H1 (cell line): ENCODE results near the gene SLC25A21. TPM values are rescaled to one million over a fixed set of nuclear protein-coding genes. Genes with fewer than 3 reads are reported as not detected.

ENCODE experiments used
- EZH2 ChIP-seq: fragments of 200-600 bp; sonication (generic); IDR thresholded peaks from 2 replicates; pipeline ENCODE4 v1.7.1; 2012; ENCODE audit warnings: low read depth, mild to moderate bottlenecking, moderate library complexity, low read length, inconsistent platforms; ENCODE audit not compliant: severe bottlenecking
- KDM4A ChIP-seq: IDR thresholded peaks from one replicate; pipeline ENCODE4 v1.7.1; 2012; ENCODE audit warnings: low read depth, mild to moderate bottlenecking, moderate library complexity, low read length, inconsistent platforms; ENCODE audit not compliant: severe bottlenecking
- SIRT6 ChIP-seq: IDR thresholded peaks from one replicate; pipeline ENCODE4 v1.7.1; 2012; ENCODE audit warnings: low read length, inconsistent platforms
- polyA plus RNA-seq, 7 experiments: library from polyadenylated mRNA; depleted of rRNA in 3 of 7; stranded (reverse) in 5 of 7; unstranded in 2 of 7; fragments of >200 nt in 5 of 7; fragments of 200-250 nt in 2 of 7; gene quantifications; 1 replicate in 5 of 7; 2 replicates in 1 of 7; 4 replicates in 1 of 7; pipeline versions ENCODE4 v1.2.1 to v1.2.3, GENCODE V29; 2011 to 2013; ENCODE audit warnings: missing spikeins in 2 of 7, mixed read lengths in 2 of 7
- total RNA-seq: library from RNA; stranded (reverse); fragmentation: NEBNext Ultra II Directional; extraction: Animal tissue kit (Norgen Biotek cat#: 25700); gene quantifications from 2 replicates; pipeline ENCODE4 v1.2.1, GENCODE V29; 2021

SLC25A21 gene
- total and polyA plus RNA-seq, 2 of the 8 experiments (the other 6 are each of a cell fraction or from before 2014, with no cell fraction given) = 6.9 to 15.7 TPM

- TF ChIP-seq EZH2 (no peak), SIRT6 (no peak), KDM4A (no peak)
Measured at GRCh38 chr14:37098132-37098531, 74.3 kb downstream of the SLC25A21 start (continued).
